SH-SY5Y (cell line): Measurements from ENCODE around the gene C2orf81.

Experiments
- GATA2 ChIP-seq: IDR thresholded peaks from 2 replicates; pipeline ENCODE4 v1.6.1; 2011; ENCODE audit warnings: mild to moderate bottlenecking, low read depth, low read length
- GATA3 ChIP-seq: IDR thresholded peaks from 2 replicates; pipeline ENCODE4 v1.6.1; 2011; ENCODE audit warnings: low read depth, mild to moderate bottlenecking, low read length, moderate library complexity

GRCh38 chr2:74429487-74430451, 8.3 kb upstream of the C2orf81 start:
- no peak for TF ChIP-seq GATA2
- TF ChIP-seq GATA3: no peak
